SK-N-SH (cell line): ENCODE data around the gene USP30. TPM values are rescaled to one million over a fixed set of nuclear protein-coding genes. Genes with fewer than 3 reads are reported as not detected.

Experiments
- CTCF ChIA-PET: fragments of 300-600, 350-600 bp; formaldehyde crosslinking; extraction: SDS; loops from one replicate; lab custom pipeline; 2021; lab: Yijun Ruan, JAX
- POLR2A ChIA-PET: fragments of 350-600 bp; sonication (Branson Sonifier 250); formaldehyde crosslinking; extraction: SDS; loops from one replicate; lab custom pipeline; 2020; ENCODE audit warnings: antibody characterized with exemption, inconsistent platforms; lab: Yijun Ruan, JAX
- DNase-seq: peaks from one replicate; pipeline ENCODE4 v3.0.0; 2012
- H2AFZ ChIP-seq: fragments of 200-600 bp; sonication (generic); 2 replicates; pipeline ENCODE4 v1.8.1; 2016; ENCODE audit warnings: antibody characterized with exemption, mild to moderate bottlenecking, low read depth
- H3F3A ChIP-seq: fragments of 200-600 bp; sonication (generic); replicated peaks from 2 replicates; pipeline ENCODE3; 2016; ENCODE audit warnings: antibody characterized with exemption, mild to moderate bottlenecking; ENCODE audit not compliant: insufficient read depth
- H3K27ac ChIP-seq, 2 experiments: fragments of 200-500 bp in 1 of 2; fragments of 200-600 bp in 1 of 2; sonication (Bioruptor generic) in 1 of 2; sonication (generic), shearing (Covaris generic) in 1 of 2; 2 replicates each; pipeline versions ENCODE4 v1.5.1 to v1.6.1; 2014 to 2016; ENCODE audit warnings: low read depth in 2 of 2, inconsistent platforms in 1 of 2, low read length in 1 of 2, mild to moderate bottlenecking in 1 of 2, mixed read lengths in 1 of 2
- H3K27me3 ChIP-seq: fragments of 200-600 bp; sonication (generic), shearing (Covaris generic); 2 replicates; pipeline ENCODE4 v1.6.1; 2016; ENCODE audit warnings: mixed run types; ENCODE audit not compliant: insufficient read depth
- H3K36me3 ChIP-seq, 2 experiments: fragments of 200-500 bp in 1 of 2; fragments of 200-600 bp in 1 of 2; sonication (Bioruptor generic) in 1 of 2; sonication (generic) in 1 of 2; replicated peaks in 1 of 2; 2 replicates each; pipeline versions ENCODE3 to v1.5.1; 2014 to 2016; ENCODE audit warnings: low read length in 1 of 2, mild to moderate bottlenecking in 1 of 2; ENCODE audit not compliant: insufficient read depth in 2 of 2, control insufficient read depth in 1 of 2
- H3K4me1 ChIP-seq, 2 experiments: fragments of 200-500 bp in 1 of 2; fragments of 200-600 bp in 1 of 2; sonication (Bioruptor generic) in 1 of 2; sonication (generic), shearing (Covaris generic) in 1 of 2; 2 replicates each; pipeline versions ENCODE4 v1.5.1 to v1.6.1; 2014 to 2016; ENCODE audit warnings: low read depth in 1 of 2, low read length in 1 of 2, mixed run types in 1 of 2; ENCODE audit not compliant: insufficient read depth in 2 of 2, control insufficient read depth in 1 of 2
- H3K4me2 ChIP-seq: fragments of 200-600 bp; sonication (generic), shearing (Covaris generic); 2 replicates; pipeline ENCODE4 v1.6.1; 2017; ENCODE audit warnings: mixed run types
- H3K4me3 ChIP-seq, 2 experiments: fragments of 200-500 bp in 1 of 2; fragments of 200-600 bp in 1 of 2; sonication (Bioruptor generic) in 1 of 2; sonication (generic), shearing (Covaris generic) in 1 of 2; 2 replicates each; pipeline versions ENCODE4 v1.5.1 to v1.8.1; 2014 to 2016; ENCODE audit warnings: low read depth in 2 of 2, inconsistent platforms in 1 of 2, low read length in 1 of 2, mild to moderate bottlenecking in 1 of 2, mixed read lengths in 1 of 2, moderate library complexity in 1 of 2
- H3K79me2 ChIP-seq: fragments of 200-600 bp; sonication (generic); 2 replicates; pipeline ENCODE4 v1.8.1; 2017; ENCODE audit warnings: mild to moderate bottlenecking; ENCODE audit not compliant: insufficient read depth
- H3K9ac ChIP-seq: fragments of 200-600 bp; sonication (generic); 2 replicates; pipeline ENCODE4 v1.6.1; 2017; ENCODE audit warnings: mixed run types
- H3K9me2 ChIP-seq: fragments of 200-600 bp; sonication (generic); 2 replicates; pipeline ENCODE4 v1.6.1; 2017; ENCODE audit warnings: mixed run types
- H3K9me3 ChIP-seq: fragments of 200-600 bp; sonication (generic); 2 replicates; pipeline ENCODE4 v1.6.1; 2017; ENCODE audit warnings: mixed run types, mild to moderate bottlenecking, moderate library complexity
- H4K20me1 ChIP-seq: fragments of 200-600 bp; sonication (generic); 2 replicates; pipeline ENCODE4 v1.6.1; 2017; ENCODE audit warnings: mild to moderate bottlenecking, mixed run types; ENCODE audit not compliant: insufficient read depth
- CHD2 ChIP-seq: fragments of 150-350 bp; IDR thresholded peaks from 2 replicates; pipeline ENCODE4 v1.6.1; 2018; ENCODE audit warnings: low read length; ENCODE audit not compliant: partially characterized antibody
- ELF1 ChIP-seq: IDR thresholded peaks from 2 replicates; pipeline ENCODE4 v1.4.0; 2012
- EP300 ChIP-seq, 2 experiments: IDR thresholded peaks; 2 replicates each; pipeline versions ENCODE4 v1.4.0 to v1.6.1; 2012; ENCODE audit warnings: borderline replicate concordance in 1 of 2, low read depth in 1 of 2, low read length in 1 of 2
- EZH2phosphoT487 ChIP-seq: fragments of 200-600 bp; sonication (generic); IDR thresholded peaks from 2 replicates; pipeline ENCODE4 v1.6.1; 2017; ENCODE audit warnings: low read depth, mixed run types, mild to moderate bottlenecking, antibody characterized with exemption, moderate library complexity, borderline replicate concordance
- GABPA ChIP-seq: IDR thresholded peaks from 2 replicates; pipeline ENCODE4 v1.4.0; 2012; ENCODE audit warnings: low read depth, mild to moderate bottlenecking
- GATA2 ChIP-seq: sonication (generic); formaldehyde crosslinking; IDR thresholded peaks from 2 replicates; pipeline ENCODE4 v1.5.0; 2020; ENCODE audit warnings: mild to moderate bottlenecking, missing genetic modification reagents
- IRF3 ChIP-seq: fragments of 150-350 bp; IDR thresholded peaks from 2 replicates; pipeline ENCODE4 v1.6.1; 2016; ENCODE audit warnings: mild to moderate bottlenecking, low read depth, low read length
- JUND ChIP-seq: IDR thresholded peaks from 2 replicates; pipeline ENCODE4 v1.4.0; 2012
- MAX ChIP-seq: IDR thresholded peaks from 2 replicates; pipeline ENCODE4 v1.4.0; 2012; ENCODE audit warnings: low read depth
- MEF2A ChIP-seq: IDR thresholded peaks from 2 replicates; pipeline ENCODE4 v1.4.0; 2012; ENCODE audit warnings: low read depth, borderline replicate concordance
- MXI1 ChIP-seq: IDR thresholded peaks from 2 replicates; pipeline ENCODE4 v1.6.1; 2012; ENCODE audit warnings: mild to moderate bottlenecking, low read depth, low read length, improper control_type of control experiment
- NFIC ChIP-seq: IDR thresholded peaks from 2 replicates; pipeline ENCODE4 v1.4.0; 2012; ENCODE audit warnings: borderline replicate concordance
- NRF1 ChIP-seq: IDR thresholded peaks from 2 replicates; pipeline ENCODE4 v1.6.1; 2012; ENCODE audit warnings: low read depth, mild to moderate bottlenecking, low read length
- POLR2AphosphoS5 ChIP-seq: IDR thresholded peaks from 2 replicates; pipeline ENCODE4 v1.6.1; 2012; ENCODE audit warnings: low read depth, low read length
- RAD21 ChIP-seq: IDR thresholded peaks from 2 replicates; pipeline ENCODE4 v1.6.1; 2012; ENCODE audit warnings: mild to moderate bottlenecking, low read length
- RCOR1 ChIP-seq: fragments of 150-350 bp; IDR thresholded peaks from 2 replicates; pipeline ENCODE4 v1.6.1; 2017; ENCODE audit warnings: antibody characterized with exemption, low read length
- RFX5 ChIP-seq: IDR thresholded peaks from 2 replicates; pipeline ENCODE4 v1.6.1; 2012; ENCODE audit warnings: mild to moderate bottlenecking, improper control_type of control experiment, low read length
- SIN3A ChIP-seq: IDR thresholded peaks from 2 replicates; pipeline ENCODE4 v1.6.1; 2012; ENCODE audit warnings: low read depth, mild to moderate bottlenecking, low read length, moderate library complexity, borderline replicate concordance
- SMC3 ChIP-seq: IDR thresholded peaks from 2 replicates; pipeline ENCODE4 v1.6.1; 2012; ENCODE audit warnings: low read depth, low read length, improper control_type of control experiment
- TAF1 ChIP-seq: IDR thresholded peaks from 2 replicates; pipeline ENCODE4 v1.6.1; 2012; ENCODE audit warnings: low read depth, mild to moderate bottlenecking, low read length, moderate library complexity, borderline replicate concordance
- TEAD4 ChIP-seq: IDR thresholded peaks from 2 replicates; pipeline ENCODE4 v1.4.0; 2012; ENCODE audit warnings: mild to moderate bottlenecking, borderline replicate concordance; ENCODE audit not compliant: insufficient read depth
- USF1 ChIP-seq: IDR thresholded peaks from 2 replicates; pipeline ENCODE4 v1.4.0; 2012; ENCODE audit warnings: low read depth, borderline replicate concordance
- YY1 ChIP-seq: IDR thresholded peaks from 2 replicates; pipeline ENCODE4 v1.4.0; 2012; ENCODE audit warnings: low read depth, mild to moderate bottlenecking
- ZBTB33 ChIP-seq: IDR thresholded peaks from 2 replicates; pipeline ENCODE4 v1.4.0; 2012; ENCODE audit warnings: low read depth, borderline replicate concordance
- WGBS: methylation state at CpG from one replicate; pipeline ENCODE4 v1.1.6; 2017; ENCODE audit warnings: low lambda C conversion rate; 5-methylcytosine and 5-hydroxymethylcytosine counted together
- polyA plus RNA-seq, 3 experiments: library from polyadenylated mRNA; depleted of rRNA; stranded (reverse); fragments of >200 nt; gene quantifications; 2 replicates each; pipeline ENCODE4 v1.2.3, GENCODE V29; 2012

The USP30 gene
- polyA plus RNA-seq, 1 of the 3 experiments (the other 2 are of a cell fraction): 10.9 TPM

- ChIA-PET CTCF (no interaction called here), POLR2A (no interaction called here)
- Histone ChIP-seq H3K27me3 (no peaks in the 10 kb centered on the region), H3K9ac (no peak overlapping the region), H3K79me2 (no peaks in the 10 kb centered on the region), H3K4me1 (no peaks in the 10 kb centered on the region), H3F3A (no peaks in the 10 kb centered on the region), H3K4me2 (no peak overlapping the region), H3K36me3 (no peaks in the 10 kb centered on the region), H2AFZ (no peak overlapping the region), H3K27ac (no peak overlapping the region), H3K4me3 (no peak overlapping the region), H4K20me1 (no peaks in the 10 kb centered on the region), H3K9me2 (no peaks in the 10 kb centered on the region), H3K9me3 (no peaks in the 10 kb centered on the region)
- TF ChIP-seq MXI1 (no peak), MEF2A (no peak), CHD2 (no peak), EP300 (IDR thresholded peaks at IDR 0.05; ENCODE audit: borderline replicate concordance in 1 of 2, low read depth in 1 of 2, low read length in 1 of 2) (no peak), MAX (no peak), RCOR1 (no peak), IRF3 (no peak), GABPA (no peak), RFX5 (no peak)
- no peak for DNase-seq
- 17% methylated on average over 4 of the region's 4 CpGs for WGBS
These were observed 34.1 kb upstream of the USP30 start for GRCh38 chr12:109018296-109018695.

GRCh38 chr12:109020146-109020795, 32.1 kb upstream of the USP30 start:
- H3K79me2 ChIP-seq: no peaks in the 10 kb centered on the region
- no peaks in the 10 kb centered on the region for H3K9me2 ChIP-seq
- H3K4me2 ChIP-seq: no peak overlapping the region
- H3K4me3 ChIP-seq: peak overlapping the region in 1 of 2 experiments; percentile 41; a peak in 2 of 4 replicates
- no peaks in the 10 kb centered on the region for H3K36me3 ChIP-seq
- no peaks in the 10 kb centered on the region for H3K9me3 ChIP-seq
- ChIA-PET POLR2A (interaction anchor here (0.8 kb wide), 1 partner anchor 82 kb away, joined by 4 read pairs; no protein-coding TSS in a partner anchor), CTCF (no interaction called here)
- H3K9ac ChIP-seq: no peak overlapping the region
- TF ChIP-seq RFX5 (no peak), YY1 (no peak), TEAD4 (no peak), GATA2 (no peak; the same call in 1 of the 2 replicates), JUND (no peak), NRF1 (no peak), RCOR1 (no peak), USF1 (no peak), ELF1 (no peak), POLR2AphosphoS5 (no peak), SIN3A (no peak), IRF3 (no peak), TAF1 (no peak), NFIC (no peak), RAD21 (no peak), EZH2phosphoT487 (no peak), ZBTB33 (no peak), SMC3 (no peak)
- peak; percentile 25 for DNase-seq
- WGBS: 1% methylated on average over 7 of the region's 7 CpGs
- peak overlapping the region in 1 of 2 experiments; percentile 78; a peak in 2 of 4 replicates for H3K27ac ChIP-seq
- H3K4me1 ChIP-seq: no peaks in the 10 kb centered on the region
- H2AFZ ChIP-seq: no peak overlapping the region
- no peaks in the 10 kb centered on the region for H3K27me3 ChIP-seq
- H3F3A ChIP-seq: no peaks in the 10 kb centered on the region
- no peaks in the 10 kb centered on the region for H4K20me1 ChIP-seq
